Measurements from ENCODE around the gene TXNRD1.

The TXNRD1 gene

GRCh38 chr12:104237930-104238329 lies 22.4 kb downstream of the TXNRD1 start:
- no peak for TF ChIP-seq CTCF (IDR thresholded peaks at IDR 0.05)
- no peak for TF ChIP-seq ZFX (IDR thresholded peaks at IDR 0.05; ENCODE audit: borderline replicate concordance)
- no peak overlapping the region for H3K27ac ChIP-seq

- H3K27ac ChIP-seq: no peak overlapping the region
- TF ChIP-seq CTCF (IDR thresholded peaks at IDR 0.05) (no peak), ZFX (IDR thresholded peaks at IDR 0.05; ENCODE audit: borderline replicate concordance) (no peak)
These were observed 27.1 kb downstream of the TXNRD1 start for GRCh38 chr12:104242546-104243206.

GRCh38 chr12:104243551-104243950 lies 28.0 kb downstream of the TXNRD1 start:
- H3K27ac ChIP-seq: no peak overlapping the region
- TF ChIP-seq ZFX (IDR thresholded peaks at IDR 0.05; ENCODE audit: borderline replicate concordance) (no peak), CTCF (IDR thresholded peaks at IDR 0.05) (no peak)

GRCh38 chr12:104243971-104244370 lies 28.4 kb downstream of the TXNRD1 start:
- TF ChIP-seq ZFX (IDR thresholded peaks at IDR 0.05; ENCODE audit: borderline replicate concordance): no peak
- TF ChIP-seq CTCF (IDR thresholded peaks at IDR 0.05): no peak
- H3K27ac ChIP-seq: no peak overlapping the region

GRCh38 chr12:104247698-104248097 lies 32.1 kb downstream of the TXNRD1 start:
- TF ChIP-seq ZFX (IDR thresholded peaks at IDR 0.05; ENCODE audit: borderline replicate concordance) (no peak), CTCF (IDR thresholded peaks at IDR 0.05) (no peak)
- no peak overlapping the region for H3K27ac ChIP-seq

- H3K27ac ChIP-seq: no peak overlapping the region
- TF ChIP-seq CTCF (IDR thresholded peaks at IDR 0.05): no peak
- no peak for TF ChIP-seq ZFX (IDR thresholded peaks at IDR 0.05; ENCODE audit: borderline replicate concordance)
These were observed 32.9 kb downstream of the TXNRD1 start for GRCh38 chr12:104248444-104248843.

- TF ChIP-seq ZFX (IDR thresholded peaks at IDR 0.05; ENCODE audit: borderline replicate concordance) (no peak), CTCF (IDR thresholded peaks at IDR 0.05) (no peak)
- H3K27ac ChIP-seq: no peak overlapping the region
These were observed 33.4 kb downstream of the TXNRD1 start for GRCh38 chr12:104249017-104249416.
